HEK293T (cell line): ENCODE measurements around the gene MLLT10.

Experiments
- CTCF ChIA-PET: fragments of 350-600 bp; formaldehyde crosslinking; extraction: SDS; loops from one replicate; lab custom pipeline; 2021; ENCODE audit warnings: antibody characterized with exemption, inconsistent platforms; lab: Yijun Ruan, JAX
- POLR2A ChIA-PET: fragments of 350-600 bp; formaldehyde crosslinking; extraction: SDS; loops from one replicate; lab custom pipeline; 2020; ENCODE audit warnings: antibody characterized with exemption, inconsistent platforms; lab: Yijun Ruan, JAX
- DNase-seq: peaks from one replicate; pipeline ENCODE4 v3.0.0; 2012; ENCODE audit warnings: mixed read lengths; ENCODE audit errors: extremely low spot score
- ARNT ChIP-seq: fragments of 450-650 bp; IDR thresholded peaks from 2 replicates; pipeline ENCODE4 v1.6.1; 2017; ENCODE audit warnings: mild to moderate bottlenecking
- BHLHE40 ChIP-seq: fragments of 450-650 bp; IDR thresholded peaks from 2 replicates; pipeline ENCODE4 v1.6.1; 2016; ENCODE audit warnings: mild to moderate bottlenecking, moderate library complexity, borderline replicate concordance
- CTBP1 ChIP-seq: fragments of 450-650 bp; IDR thresholded peaks from 2 replicates; pipeline ENCODE4 v1.6.1; 2016; ENCODE audit warnings: borderline replicate concordance
- ELF4 ChIP-seq: fragments of 450-650 bp; IDR thresholded peaks from 2 replicates; pipeline ENCODE4 v1.6.1; 2017; ENCODE audit warnings: antibody characterized with exemption
- FOXA1 ChIP-seq: fragments of 450-650 bp; IDR thresholded peaks from 2 replicates; pipeline ENCODE4 v1.6.1; 2016; ENCODE audit warnings: mild to moderate bottlenecking
- FOXK2 ChIP-seq: fragments of 450-650 bp; IDR thresholded peaks from 2 replicates; pipeline ENCODE4 v1.6.1; 2016; ENCODE audit warnings: mild to moderate bottlenecking
- FOXM1 ChIP-seq: fragments of 450-650 bp; IDR thresholded peaks from 2 replicates; pipeline ENCODE4 v1.6.1; 2017; ENCODE audit warnings: mild to moderate bottlenecking, borderline replicate concordance
- HDGF ChIP-seq: fragments of 450-650 bp; IDR thresholded peaks from 2 replicates; pipeline ENCODE4 v1.6.1; 2017; ENCODE audit warnings: antibody characterized with exemption, borderline replicate concordance
- L3MBTL2 ChIP-seq: fragments of 450-650 bp; conservative IDR thresholded peaks from 2 replicates; pipeline ENCODE4 v1.6.1; 2016; ENCODE audit warnings: mild to moderate bottlenecking
- LEF1 ChIP-seq: fragments of 450-650 bp; IDR thresholded peaks from 2 replicates; pipeline ENCODE4 v1.6.1; 2017; ENCODE audit warnings: mild to moderate bottlenecking, borderline replicate concordance
- NFRKB ChIP-seq: fragments of 450-650 bp; IDR thresholded peaks from 2 replicates; pipeline ENCODE4 v1.6.1; 2016; ENCODE audit warnings: mild to moderate bottlenecking, moderate library complexity
- PKNOX1 ChIP-seq: fragments of 450-650 bp; IDR thresholded peaks from 2 replicates; pipeline ENCODE4 v1.6.1; 2016
- SP1 ChIP-seq: fragments of 450-650 bp; IDR thresholded peaks from 2 replicates; pipeline ENCODE4 v1.6.1; 2017
- SUZ12 ChIP-seq: fragments of 450-650 bp; IDR thresholded peaks from 2 replicates; pipeline ENCODE4 v1.6.1; 2016; ENCODE audit warnings: mild to moderate bottlenecking
- TARDBP ChIP-seq: fragments of 450-650 bp; IDR thresholded peaks from 2 replicates; pipeline ENCODE4 v1.6.1; 2016
- ZNF384 ChIP-seq: fragments of 450-650 bp; IDR thresholded peaks from 2 replicates; pipeline ENCODE4 v1.6.1; 2016

MLLT10 gene

GRCh38 chr10:21502348-21502740 lies 31.7 kb upstream of the MLLT10 start:
- no peak for DNase-seq
- CTCF ChIA-PET, result no interaction called here
- TF ChIP-seq L3MBTL2 (no peak), TARDBP (no peak), NFRKB (no peak), ARNT (no peak), FOXA1 (no peak), LEF1 (no peak), BHLHE40 (no peak), SP1 (no peak), ZNF384 (no peak), ELF4 (no peak), FOXK2 (no peak), PKNOX1 (no peak), CTBP1 (no peak)
- POLR2A ChIA-PET, result interaction anchor here (1.3 kb wide), 1 partner anchor 23 kb away, joined by 4 read pairs; the partner anchor contains the start of gene SKIDA1

GRCh38 chr10:21503542-21503941 lies 30.5 kb upstream of the MLLT10 start:
- POLR2A ChIA-PET, result interaction anchor here (1.0 kb wide), 1 partner anchor 13 kb away, joined by 3 read pairs; no protein-coding TSS in a partner anchor
- TF ChIP-seq PKNOX1, result no peak
- TF ChIP-seq FOXK2, result no peak
- no peak for TF ChIP-seq HDGF
- no peak for TF ChIP-seq ZNF384
- no peak for TF ChIP-seq SUZ12
- no peak for TF ChIP-seq BHLHE40
- TF ChIP-seq L3MBTL2, result no peak
- TF ChIP-seq TARDBP, result no peak
- TF ChIP-seq FOXA1, result no peak
- no peak for TF ChIP-seq SP1
- TF ChIP-seq ARNT, result no peak
- TF ChIP-seq ELF4, result no peak
- TF ChIP-seq FOXM1, result no peak
- DNase-seq, result no peak
- CTCF ChIA-PET, result no interaction called here

- CTCF ChIA-PET, result interaction anchor here (0.7 to 1.4 kb wide), 2 partner anchors 12 to 269 kb away, joined by 3 to 5 read pairs; no protein-coding TSS in a partner anchor
- DNase-seq, result no peak
- POLR2A ChIA-PET, result interaction anchor here (1.0 to 2.5 kb wide), 5 partner anchors 9 to 19 kb away, joined by 3 to 9 read pairs (median 5); partner anchors contain the start of gene SKIDA1
- no peak for TF ChIP-seq FOXK2
- TF ChIP-seq L3MBTL2, result peak; percentile 45
Measured at GRCh38 chr10:21505711-21506278, 28.2 kb upstream of the MLLT10 start.

- TF ChIP-seq NFRKB (no peak), FOXM1 (no peak), LEF1 (no peak), ZNF384 (no peak), ELF4 (no peak), FOXK2 (no peak), TARDBP (no peak)
- POLR2A ChIA-PET, result interaction anchor here (1.2 to 2.5 kb wide), 4 partner anchors 9 to 19 kb away, joined by 5 to 9 read pairs (median 6); partner anchors contain the start of gene SKIDA1
- DNase-seq, result no peak
- CTCF ChIA-PET, result interaction anchor here (1.4 kb wide), 1 partner anchor 12 kb away, joined by 5 read pairs; no protein-coding TSS in a partner anchor
Measured at GRCh38 chr10:21506351-21506750, 27.7 kb upstream of the MLLT10 start.

GRCh38 chr10:21507150-21507549 lies 26.9 kb upstream of the MLLT10 start:
- ChIA-PET POLR2A (interaction anchor here (1.3 to 2.5 kb wide), 2 partner anchors 11 to 19 kb away, joined by 5 to 9 read pairs; partner anchors contain the start of gene SKIDA1), CTCF (no interaction called here)
- TF ChIP-seq BHLHE40, result no peak
- no peak for TF ChIP-seq SUZ12
- no peak for TF ChIP-seq LEF1
- TF ChIP-seq SP1, result no peak
- TF ChIP-seq FOXK2, result no peak
- TF ChIP-seq FOXM1, result no peak
- no peak for DNase-seq

- CTCF ChIA-PET, result interaction anchor here (0.6 to 1.5 kb wide), 4 partner anchors 12 to 807 kb away, joined by 3 to 7 read pairs (median 5); partner anchors contain the start of gene COMMD3
Measured at GRCh38 chr10:21508706-21509331, 25.2 kb upstream of the MLLT10 start.

GRCh38 chr10:21509341-21510240 lies 24.4 kb upstream of the MLLT10 start:
- CTCF ChIA-PET, result interaction anchor here (0.7 to 1.1 kb wide), 2 partner anchors 14 to 655 kb away, joined by 3 to 4 read pairs; no protein-coding TSS in a partner anchor
- POLR2A ChIA-PET, result interaction anchor here (0.9 to 1.5 kb wide), 3 partner anchors 14 to 16 kb away, joined by 3 to 4 read pairs (median 4); partner anchors contain the start of gene SKIDA1
- TF ChIP-seq L3MBTL2, result no peak
- TF ChIP-seq ARNT, result no peak
- TF ChIP-seq HDGF, result no peak
- TF ChIP-seq PKNOX1, result no peak
- no peak for TF ChIP-seq FOXK2
- TF ChIP-seq TARDBP, result no peak
- DNase-seq, result no peak

More at GRCh38 chr10:21508706-21509331, 25.2 kb upstream of the MLLT10 start:
- TF ChIP-seq HDGF, result no peak
- TF ChIP-seq SP1, result no peak
- POLR2A ChIA-PET, result interaction anchor here (0.9 to 1.2 kb wide), 2 partner anchors 13 to 17 kb away, joined by 3 to 4 read pairs; partner anchors contain the start of gene SKIDA1
- no peak for DNase-seq
